GM12874 (cell line): ENCODE results near the gene CITED2.

Experiments used
- CTCF ChIP-seq: IDR thresholded peaks from 2 replicates; pipeline ENCODE4 v1.5.1; 2011; ENCODE audit warnings: low read depth, mild to moderate bottlenecking, control low read depth, low read length, moderate library complexity; ENCODE audit not compliant: insufficient read depth

CITED2 gene

GRCh38 chr6:139355777-139356445, 18.5 kb downstream of the CITED2 start:
- TF ChIP-seq CTCF, result no peak

GRCh38 chr6:139355172-139355571, 19.3 kb downstream of the CITED2 start:
- no peak for TF ChIP-seq CTCF

GRCh38 chr6:139354189-139354588, 20.3 kb downstream of the CITED2 start:
- no peak for TF ChIP-seq CTCF

- TF ChIP-seq CTCF, result no peak
Measured at GRCh38 chr6:139349464-139350020, 24.9 kb downstream of the CITED2 start.

- TF ChIP-seq CTCF, result no peak
Measured at GRCh38 chr6:139346392-139346791, 28.1 kb downstream of the CITED2 start.

GRCh38 chr6:139344186-139344963, 30.1 kb downstream of the CITED2 start:
- TF ChIP-seq CTCF, result no peak

- no peak for TF ChIP-seq CTCF
Measured at GRCh38 chr6:139343052-139343750, 31.2 kb downstream of the CITED2 start.
